Upper lobe of left lung (tissue), 4 donors: Measurements from ENCODE around the gene KLHL5.

Source experiments
- CTCF ChIP-seq, 6 experiments: fragments of 450-650 bp in 4 of 6; fragments of 200-600 bp in 2 of 6; sonication (generic) in 2 of 6; IDR thresholded peaks; one replicate each; pipeline ENCODE4 v1.5.1; 2016 to 2019; ENCODE audit warnings: antibody characterized with exemption in 6 of 6
- EP300 ChIP-seq, 4 donors: sonication (generic); formaldehyde crosslinking; IDR thresholded peaks; one replicate each; pipeline ENCODE4 v1.5.1; 2017; ENCODE audit warnings: antibody characterized with exemption in 4 of 4, control low read depth in 2 of 4
- POLR2A ChIP-seq, 4 donors: fragments of 450-650 bp; IDR thresholded peaks; one replicate each; pipeline ENCODE4 v1.5.1; 2016 to 2017; ENCODE audit warnings: antibody characterized with exemption in 4 of 4, mild to moderate bottlenecking in 2 of 4

- TF ChIP-seq CTCF (IDR thresholded peaks at IDR 0.05) (no peak), EP300 (IDR thresholded peaks at IDR 0.05) (no peak), POLR2A (IDR thresholded peaks at IDR 0.05) (no peak)
Observed at GRCh38 chr4:39154009-39154408, 92.0 kb downstream of the KLHL5 start.
